ENCODE measurements around the gene CARD8.

Gene CARD8

GRCh38 chr19:48171710-48172109 lies 84.0 kb downstream of the CARD8 start:
- no peak for DNase-seq (ENCODE audit: low read depth)
- TF ChIP-seq CTCF (IDR thresholded peaks at IDR 0.05; ENCODE audit: control insufficient read depth, extremely low read depth, insufficient read depth), result no peak
- H3K4me3 ChIP-seq (ENCODE audit: low read depth, low read length), result no peak overlapping the region

- TF ChIP-seq CTCF (IDR thresholded peaks at IDR 0.05; ENCODE audit: control insufficient read depth, extremely low read depth, insufficient read depth), result no peak
- no peak for DNase-seq (ENCODE audit: low read depth)
- H3K4me3 ChIP-seq (ENCODE audit: low read depth, low read length), result peak overlapping the region; percentile 65
These were observed 84.8 kb downstream of the CARD8 start for GRCh38 chr19:48170817-48171347.

GRCh38 chr19:48169939-48170803 lies 85.5 kb downstream of the CARD8 start, which contains the start of the genes LIG1 and ZSWIM9:
Gene LIG1, minus strand, starts transcription at chr19:48170344. Its CDS starts 4,778 bp downstream, at chr19:48165566.
Gene ZSWIM9, plus strand, starts transcription at chr19:48170680. Its CDS starts 1,123 bp downstream, at chr19:48171803.
- peak; percentile 59 for DNase-seq (ENCODE audit: low read depth)
- H3K4me3 ChIP-seq (ENCODE audit: low read depth, low read length), result peak within 1 kb of the TSS; percentile 65
- no peak for TF ChIP-seq CTCF (IDR thresholded peaks at IDR 0.05; ENCODE audit: control insufficient read depth, extremely low read depth, insufficient read depth)

GRCh38 chr19:48169578-48169938 lies 86.2 kb downstream of the CARD8 start:
- TF ChIP-seq CTCF (IDR thresholded peaks at IDR 0.05; ENCODE audit: control insufficient read depth, extremely low read depth, insufficient read depth), result no peak
- peak overlapping the region; percentile 65 for H3K4me3 ChIP-seq (ENCODE audit: low read depth, low read length)
- DNase-seq (ENCODE audit: low read depth), result no peak

- no peak for DNase-seq (ENCODE audit: low read depth)
- no peak overlapping the region for H3K4me3 ChIP-seq (ENCODE audit: low read depth, low read length)
- TF ChIP-seq CTCF (IDR thresholded peaks at IDR 0.05; ENCODE audit: control insufficient read depth, extremely low read depth, insufficient read depth), result no peak
These were observed 87.0 kb downstream of the CARD8 start for GRCh38 chr19:48168689-48169088.

GRCh38 chr19:48158210-48158790 lies 97.4 kb downstream of the CARD8 start:
- TF ChIP-seq CTCF (IDR thresholded peaks at IDR 0.05; ENCODE audit: control insufficient read depth, extremely low read depth, insufficient read depth), result peak; percentile 16; the same call in 1 of the 2 replicates
- H3K4me3 ChIP-seq (ENCODE audit: low read depth, low read length), result no peak overlapping the region
- DNase-seq (ENCODE audit: low read depth), result no peak
